ENCODE results near the gene FTCD.

The FTCD gene

DNA sequence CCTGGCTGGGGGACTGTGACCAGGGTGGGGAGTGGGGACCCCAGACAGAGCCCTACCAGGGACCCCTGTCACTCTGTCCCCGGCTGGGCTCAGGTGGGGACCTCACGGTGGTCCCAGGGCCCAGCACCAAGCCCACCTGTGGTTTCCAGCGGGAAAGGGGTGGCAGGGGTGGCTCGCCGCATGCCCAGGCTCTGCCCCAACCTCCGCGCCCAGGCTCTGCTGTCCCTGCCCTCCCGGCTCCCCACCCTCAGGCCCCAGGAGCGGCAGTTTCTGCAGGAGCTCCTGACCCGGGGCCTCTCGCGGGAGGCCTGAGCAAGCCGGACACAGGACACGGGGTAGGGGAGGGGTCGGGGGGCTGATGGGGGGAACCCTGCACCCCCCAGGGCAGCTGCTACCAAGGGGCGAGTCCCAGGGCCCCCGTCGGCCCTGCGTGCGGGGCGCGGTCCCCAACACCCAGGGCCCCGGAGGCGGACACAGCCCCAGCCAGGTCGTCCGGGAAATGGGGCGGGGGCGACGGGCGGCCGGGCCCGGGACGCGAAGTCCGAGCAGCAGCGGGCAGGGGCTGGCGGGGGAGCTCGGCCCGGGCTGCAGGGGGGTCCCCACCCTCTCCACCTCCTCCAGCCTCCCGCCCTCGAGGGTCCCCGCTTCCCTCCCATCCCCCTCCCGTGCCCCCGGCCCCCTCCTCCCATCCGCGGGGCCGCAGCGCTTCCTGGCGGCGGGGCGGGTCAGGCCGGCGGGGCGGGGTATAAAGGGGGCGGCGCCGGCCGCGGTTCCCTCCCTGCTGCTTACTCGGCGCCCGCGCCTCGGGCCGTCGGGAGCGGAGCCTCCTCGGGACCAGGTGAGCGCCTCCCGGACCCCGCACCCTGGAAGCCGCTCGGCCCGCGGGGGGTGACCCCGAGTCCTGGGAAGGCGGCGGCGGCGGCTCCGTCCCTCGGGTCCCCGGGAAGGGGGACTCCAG lies 57.8 kb downstream of the FTCD start, which contains the start of gene COL6A2:
COL6A2 (plus strand) TSS at position 777 of the 958 bp plus-strand sequence.
- DNase-seq (ENCODE audit: extremely low spot score, insufficient read length, low read depth) (no peak), FAIRE-seq (no peak)

DNA sequence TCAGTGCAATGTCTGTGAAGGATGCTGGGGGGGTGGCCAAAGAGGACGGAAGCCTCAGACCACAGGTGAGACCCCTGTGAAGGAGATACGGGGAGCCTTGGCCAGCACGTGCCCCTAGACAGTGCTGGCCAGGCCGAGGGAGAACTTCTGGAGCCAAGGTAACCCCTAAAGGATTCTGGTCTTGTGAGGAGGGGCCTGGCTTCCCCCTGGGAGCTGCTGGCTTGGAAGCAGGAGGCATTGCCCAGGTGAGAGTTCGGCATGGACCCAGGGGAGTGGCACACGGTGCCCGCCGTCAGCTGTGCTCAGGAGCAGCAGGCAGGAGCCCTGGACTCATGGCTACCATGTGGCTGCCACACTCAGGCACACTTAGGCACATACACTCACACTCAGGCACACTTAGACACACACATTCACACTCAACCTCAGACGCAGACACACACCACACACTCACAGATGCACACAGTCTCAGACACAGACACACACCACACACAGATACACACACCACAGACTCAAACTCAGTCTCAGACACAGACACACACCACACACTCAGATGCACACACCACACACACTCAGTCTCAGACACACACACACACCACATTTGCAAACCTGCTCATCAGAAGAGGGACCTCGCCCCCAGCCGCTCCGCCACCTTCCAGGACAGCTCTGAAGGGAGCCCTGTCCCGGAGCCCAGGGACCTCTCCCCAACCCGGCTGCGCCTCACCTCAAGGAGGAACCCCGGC lies 58.6 kb downstream of the FTCD start:
- no peak for FAIRE-seq
- no peak for DNase-seq (ENCODE audit: extremely low spot score, insufficient read length, low read depth)

DNA sequence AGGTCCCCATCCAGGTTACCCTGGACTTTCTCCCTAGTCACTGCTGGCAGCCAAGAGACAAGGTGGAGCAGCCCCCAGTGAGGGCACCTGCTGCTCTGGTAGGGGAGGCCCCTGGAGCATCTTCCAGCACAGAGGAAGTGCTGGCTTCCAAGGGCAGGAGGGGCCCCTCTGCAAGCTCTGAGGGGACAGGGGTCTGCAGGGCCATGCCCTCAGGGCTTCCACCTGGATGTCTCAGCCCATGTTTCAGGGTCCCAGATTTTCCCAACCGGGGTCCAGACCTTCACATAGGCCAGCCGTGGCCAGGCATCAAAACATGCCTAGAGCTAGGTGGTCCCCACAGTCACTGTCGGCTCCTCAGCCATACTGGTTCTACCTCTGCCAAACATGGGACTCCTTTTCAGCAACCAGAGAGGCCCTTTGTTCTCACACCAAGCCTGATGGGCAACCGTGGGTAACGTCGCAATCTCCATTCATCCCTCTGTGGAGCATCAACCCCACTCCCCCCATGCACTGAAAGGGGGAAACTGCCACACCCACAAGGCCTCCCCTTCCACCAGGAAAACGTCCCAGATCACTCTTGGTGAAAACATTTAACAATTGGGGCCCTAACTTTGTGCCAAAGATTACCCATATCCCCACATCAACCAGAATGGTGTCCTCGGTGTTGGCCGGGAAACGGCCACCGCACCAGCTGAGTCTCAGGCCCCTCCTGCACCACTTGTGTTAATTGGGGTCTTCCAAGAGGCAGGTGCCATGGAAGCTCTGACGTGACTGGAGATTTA lies 59.4 kb downstream of the FTCD start:
- FAIRE-seq = no peak
- no peak for DNase-seq (ENCODE audit: extremely low spot score, insufficient read length, low read depth)

DNA sequence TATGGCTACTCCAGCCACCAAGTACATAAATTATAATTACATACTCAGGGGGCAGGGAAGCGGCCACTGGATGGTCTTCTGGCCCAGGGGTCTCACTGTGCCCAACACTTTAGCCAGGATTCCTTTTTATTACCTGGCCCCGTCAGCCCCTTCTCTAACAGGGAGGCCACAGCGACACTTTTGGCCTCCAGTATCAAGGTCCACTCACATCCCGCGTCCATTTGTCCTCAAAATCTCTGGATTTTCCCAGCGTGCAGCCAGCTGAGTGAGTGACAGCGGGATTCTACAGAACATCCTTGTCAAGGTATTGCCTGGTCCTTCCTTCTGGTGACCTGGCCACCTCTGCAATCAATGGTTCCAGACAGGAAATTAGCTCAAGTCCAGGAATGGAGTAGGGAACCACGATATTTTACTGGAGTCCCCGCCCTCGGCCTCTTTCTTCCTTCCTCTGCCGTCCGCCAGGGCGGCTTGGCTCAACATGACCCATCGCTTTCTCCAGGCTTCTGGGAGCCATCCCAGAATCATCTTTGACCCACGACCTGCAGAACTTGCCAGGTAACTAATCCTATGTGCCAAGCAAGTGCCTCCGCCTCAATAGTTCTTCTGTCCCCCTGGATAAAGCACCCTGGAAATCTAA lies 60.2 kb downstream of the FTCD start:
- DNase-seq (ENCODE audit: extremely low spot score, insufficient read length, low read depth) (no peak), FAIRE-seq (no peak)

DNA sequence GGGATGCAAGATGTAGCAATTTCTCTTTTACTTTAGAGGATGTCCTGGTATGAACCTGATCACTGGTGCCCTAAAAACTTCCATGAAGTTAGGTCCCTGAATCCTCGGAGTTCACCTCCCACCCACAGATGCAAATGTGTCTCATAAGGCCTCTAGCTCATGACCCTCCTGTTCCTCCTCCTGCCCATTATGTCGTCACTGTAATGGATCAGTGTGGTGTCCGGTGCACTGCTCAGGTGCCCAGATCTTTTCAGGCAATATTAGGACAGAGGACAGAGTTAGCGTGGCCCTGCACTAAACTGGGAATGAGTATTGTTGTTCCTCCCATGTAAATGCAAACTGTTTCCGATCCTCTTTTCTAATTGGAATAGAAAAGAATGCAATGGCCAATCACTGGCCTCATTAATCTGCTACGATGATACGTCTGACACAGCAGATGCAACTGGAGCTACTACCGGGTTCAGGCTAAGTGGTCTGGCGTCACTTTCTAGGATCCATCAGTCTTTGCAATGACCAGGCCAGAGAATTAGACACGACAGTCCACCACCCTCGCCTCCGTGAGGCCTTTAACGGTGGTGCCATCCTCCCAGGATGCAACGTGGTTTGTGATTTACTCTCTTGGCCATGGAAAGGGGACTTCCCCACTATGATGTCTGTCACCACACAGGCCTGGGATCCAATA lies 60.8 kb downstream of the FTCD start:
- DNase-seq (ENCODE audit: extremely low spot score, insufficient read length, low read depth) (no peak), FAIRE-seq (no peak)

DNA sequence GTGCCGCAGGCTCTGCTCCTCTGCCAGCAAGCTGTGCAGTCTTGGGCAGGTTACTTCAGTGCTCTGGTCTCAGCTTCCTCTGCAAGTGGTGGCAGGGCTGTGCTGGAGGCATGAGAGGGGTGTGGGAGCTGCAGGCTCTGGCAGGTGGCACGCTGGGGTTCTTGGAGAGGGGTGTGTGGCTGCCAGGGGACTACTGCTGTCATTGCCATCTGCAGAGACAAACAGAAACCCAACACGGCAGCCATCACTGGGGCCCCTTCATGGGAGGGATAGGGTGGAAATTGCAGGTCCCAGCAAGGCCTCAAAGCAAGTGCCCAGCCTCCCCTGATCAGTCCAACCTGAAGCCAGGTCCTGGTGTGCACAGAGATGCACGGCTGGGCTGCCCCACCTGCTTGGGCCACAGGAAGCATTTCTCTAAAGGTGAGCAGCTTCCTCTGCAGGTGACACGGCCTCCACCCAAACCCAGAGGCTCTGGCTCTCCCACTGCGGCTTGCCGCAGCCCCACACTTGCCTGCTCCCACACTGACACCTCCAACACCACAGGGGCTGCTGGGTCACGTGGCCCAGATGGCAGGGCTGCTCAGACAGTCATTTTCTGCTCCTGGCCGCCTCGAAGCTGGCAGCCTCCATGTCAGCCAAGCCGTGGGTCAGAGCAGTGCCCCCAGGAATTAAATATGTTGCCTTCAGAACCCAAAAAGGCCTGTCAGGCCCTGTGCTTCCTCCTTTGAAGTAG lies 61.5 kb downstream of the FTCD start:
- FAIRE-seq (no peak), DNase-seq (ENCODE audit: extremely low spot score, insufficient read length, low read depth) (no peak)

DNA sequence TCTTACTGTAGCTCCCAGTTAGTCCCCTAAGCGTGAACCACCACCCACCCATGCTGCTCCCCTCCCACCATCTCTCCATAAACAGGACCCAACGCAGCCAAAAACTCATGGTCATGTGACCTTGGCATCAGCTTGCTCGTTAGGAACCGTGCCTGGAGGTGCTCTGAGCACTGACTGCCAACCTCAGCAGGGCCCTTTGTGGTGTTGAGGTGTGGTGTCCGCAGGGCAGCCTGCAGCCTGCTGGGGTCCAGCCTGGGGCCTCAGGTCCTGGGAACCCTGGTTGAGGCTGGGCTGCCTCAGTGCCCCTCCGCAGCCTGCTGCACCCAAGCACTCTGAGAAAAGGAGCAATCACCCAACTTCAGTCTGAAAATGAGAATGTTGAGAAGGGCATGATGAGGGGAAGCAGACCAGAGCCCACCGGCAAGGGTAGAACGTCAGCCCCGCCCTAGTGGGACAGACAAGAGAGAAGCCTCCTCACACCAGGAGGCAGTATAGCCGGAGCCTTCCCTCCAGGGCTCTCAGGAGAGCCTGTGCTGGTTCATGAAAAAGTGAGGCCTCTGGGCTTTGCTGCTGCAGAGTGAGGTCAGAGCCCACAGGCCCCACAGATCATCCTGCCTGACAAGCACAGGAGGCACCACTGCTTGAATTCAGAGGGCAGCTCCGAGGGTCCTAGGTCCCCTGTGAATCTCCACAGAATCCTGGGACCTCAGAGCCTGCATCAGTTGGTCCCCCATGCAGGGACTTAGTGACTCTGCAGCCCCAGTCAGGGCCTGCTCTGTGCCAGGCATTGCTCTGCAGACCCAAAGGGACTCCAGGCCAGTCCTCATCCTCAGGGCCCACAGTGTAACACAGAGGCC lies 62.3 kb downstream of the FTCD start:
- no peak for FAIRE-seq
- no peak for DNase-seq (ENCODE audit: extremely low spot score, insufficient read length, low read depth)

DNA sequence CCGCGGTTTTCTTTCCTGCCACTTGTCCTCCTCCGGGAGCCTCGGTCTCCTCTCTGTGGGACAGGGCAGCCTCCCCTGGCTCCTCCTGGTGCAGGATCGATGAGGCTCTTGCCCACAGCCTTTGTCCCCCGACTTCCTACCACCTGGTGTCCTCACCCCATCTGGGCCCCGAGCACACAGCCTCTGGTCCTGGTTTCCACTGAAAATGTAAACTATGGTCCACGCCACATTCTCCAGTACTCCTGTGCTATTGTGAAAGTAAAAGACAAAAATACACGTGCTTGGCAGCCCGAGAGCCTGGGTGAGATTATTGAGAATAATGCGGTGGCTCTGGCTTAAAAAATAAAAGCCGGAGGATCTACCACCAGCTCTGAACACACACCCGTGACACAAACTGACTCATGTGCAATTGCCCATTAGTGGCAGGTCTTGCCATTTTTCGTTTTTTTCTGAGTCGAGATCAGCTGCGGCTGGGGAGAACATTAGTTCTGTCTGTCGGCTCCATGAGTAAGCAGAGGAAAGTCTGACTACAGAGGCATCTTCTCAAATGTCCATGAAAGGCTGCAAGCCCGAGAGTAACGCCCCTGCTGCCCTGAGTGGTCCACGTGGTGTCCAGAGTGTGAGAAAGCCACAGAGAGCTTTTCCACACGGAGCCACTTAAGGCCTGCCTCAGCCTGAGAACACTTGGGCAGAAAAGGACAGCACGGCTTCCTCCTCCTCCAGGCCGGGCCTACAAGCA lies 63.2 kb downstream of the FTCD start:
- DNase-seq (ENCODE audit: extremely low spot score, insufficient read length, low read depth) (no peak), FAIRE-seq (no peak)

DNA sequence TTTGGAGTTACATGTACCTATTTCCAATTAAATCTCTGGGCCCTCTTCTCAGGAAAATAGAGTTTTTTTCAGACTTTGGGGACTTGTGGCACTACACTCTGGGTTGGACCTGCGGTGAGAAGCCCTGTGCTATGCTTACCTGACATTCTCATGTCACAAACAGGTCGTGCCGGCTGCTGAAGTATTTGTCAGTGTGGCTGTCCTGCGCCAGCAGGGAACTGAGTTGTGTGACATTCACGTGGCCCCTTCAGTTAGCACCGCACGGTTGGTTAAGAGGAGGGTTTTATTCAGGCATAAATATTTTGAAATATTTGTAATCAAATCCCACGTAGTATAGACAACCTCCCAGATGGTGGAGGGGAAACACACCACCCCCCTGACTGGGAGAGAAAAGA lies 63.8 kb downstream of the FTCD start:
- no peak for DNase-seq (ENCODE audit: extremely low spot score, insufficient read length, low read depth)
- no peak for FAIRE-seq

DNA sequence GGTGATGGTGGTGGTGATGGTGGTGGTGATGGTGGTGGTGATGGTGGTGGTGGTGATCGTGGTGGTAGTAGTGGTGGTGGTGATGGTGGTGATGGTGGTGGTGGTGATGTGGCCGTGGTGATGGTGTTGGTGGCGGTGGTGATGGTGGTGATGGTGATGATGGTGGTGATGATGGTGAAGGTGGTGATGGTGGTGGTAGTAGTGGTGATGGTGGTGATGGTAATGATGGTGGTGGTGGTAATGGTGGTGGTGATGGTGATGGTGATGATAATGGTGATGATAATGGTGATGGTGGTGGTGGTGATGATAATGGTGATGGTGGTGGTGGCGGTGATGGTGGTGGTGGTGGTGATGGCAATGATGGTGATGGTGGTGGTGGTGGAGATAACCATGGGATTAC lies 64.3 kb downstream of the FTCD start:
- no peak for FAIRE-seq

DNA sequence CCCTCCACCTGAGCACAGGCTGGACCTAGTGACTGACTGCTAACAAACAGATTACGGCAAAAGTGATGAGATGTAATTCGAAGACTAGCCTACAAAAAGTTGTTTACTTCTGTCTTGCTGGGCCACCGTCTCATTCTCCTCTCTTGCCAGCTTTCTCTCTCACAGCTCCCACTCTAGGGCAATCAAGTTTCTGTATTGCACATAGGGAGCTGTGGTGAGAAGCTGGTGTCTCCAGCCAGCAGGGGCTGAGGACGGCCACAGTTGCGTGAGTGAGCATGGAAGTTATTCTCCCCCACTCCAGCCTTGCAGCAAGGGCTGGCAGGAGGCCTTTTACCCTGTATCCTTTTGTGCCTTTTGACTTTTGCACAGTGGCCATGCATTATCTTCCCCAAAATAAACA lies 66.1 kb downstream of the FTCD start:
- DNase-seq (ENCODE audit: extremely low spot score, insufficient read length, low read depth) (no peak), FAIRE-seq (no peak)

More for the DNA sequence above, 64.3 kb downstream of the FTCD start:
- DNase-seq (ENCODE audit: extremely low spot score, insufficient read length, low read depth) = no peak

DNA sequence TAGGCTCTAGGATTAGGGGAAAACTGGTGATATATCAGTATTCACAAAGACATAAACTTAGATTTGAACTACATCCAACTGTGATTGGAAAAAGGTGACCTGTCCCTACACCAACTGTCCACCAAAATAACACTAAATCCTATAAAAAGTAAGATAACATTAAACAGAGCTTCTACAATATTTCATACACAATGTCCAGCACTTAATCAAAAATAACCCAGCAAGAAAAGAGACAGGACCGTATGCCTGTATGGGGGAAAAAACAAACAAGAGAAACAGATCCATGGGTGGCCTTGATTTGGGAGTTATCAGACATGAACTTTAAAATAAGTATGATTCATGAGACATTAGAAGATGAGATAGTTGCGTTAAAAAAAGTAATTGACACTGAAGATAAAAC lies 67.2 kb downstream of the FTCD start:
- FAIRE-seq (no peak), DNase-seq (ENCODE audit: extremely low spot score, insufficient read length, low read depth) (no peak)

DNA sequence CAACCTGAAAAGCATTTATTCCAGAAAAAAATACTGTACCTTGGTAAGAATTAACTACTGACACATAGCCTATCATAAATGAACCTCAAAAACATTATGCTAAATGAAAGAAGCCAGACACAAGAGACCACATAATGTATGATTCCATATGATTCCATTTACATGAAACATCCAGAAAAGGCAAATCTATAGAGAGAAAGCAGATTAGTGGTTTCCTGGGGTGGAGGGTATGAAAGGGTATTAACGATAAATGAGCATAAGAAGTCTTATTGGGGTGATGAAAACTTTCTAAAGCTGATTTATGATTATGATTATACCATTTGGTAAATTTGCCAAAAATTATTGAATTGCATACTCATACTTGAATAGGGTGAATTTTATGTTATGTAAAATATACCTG lies 67.7 kb downstream of the FTCD start:
- FAIRE-seq = no peak
- DNase-seq (ENCODE audit: extremely low spot score, insufficient read length, low read depth) = no peak

All from GM18507 (cell line).